Prostate gland (tissue), 2 donors: ENCODE data around the gene MBNL2. TPM values are rescaled to one million over a fixed set of nuclear protein-coding genes. Genes with fewer than 3 reads are reported as not detected.
A peak's percentile ranks its signal among the peaks of the same experiment; 100 is the strongest.

Experiments
- DNase-seq: peaks from one replicate; pipeline ENCODE4 v3.0.0-alpha.2; 2019; ENCODE audit warnings: low spot score
- H3K27ac ChIP-seq, 2 donors: fragments of 200-600 bp; sonication (generic); 2 replicates each; pipeline ENCODE4 v1.5.1; 2017 to 2019
- H3K27me3 ChIP-seq: fragments of 200-600 bp; sonication (generic); replicated peaks from 2 replicates; pipeline ENCODE4 v1.5.1; 2019; ENCODE audit not compliant: insufficient read depth
- H3K36me3 ChIP-seq, 2 donors: fragments of 200-600 bp; sonication (generic); 1 replicate in 1 of 2; 2 replicates in 1 of 2; pipeline versions ENCODE4 v1.5.1 to v1.8.1; 2017 to 2019
- H3K4me1 ChIP-seq: fragments of 200-600 bp; sonication (generic); replicated peaks from 2 replicates; pipeline ENCODE4 v1.5.1; 2019
- H3K4me3 ChIP-seq, 2 donors: fragments of 200-600 bp; sonication (generic); 2 replicates each; pipeline ENCODE4 v1.5.1; 2017 to 2019
- H3K9me3 ChIP-seq: fragments of 200-600 bp; sonication (generic); 2 replicates; pipeline ENCODE4 v1.5.1; 2017
- CTCF ChIP-seq, 4 experiments: fragments of 200-600 bp in 2 of 4; fragments of 450-650 bp in 2 of 4; sonication (generic) in 2 of 4; IDR thresholded peaks; 1 replicate in 3 of 4; 2 replicates in 1 of 4; pipeline ENCODE4 v1.5.1; 2016 to 2019; ENCODE audit warnings: antibody characterized with exemption in 4 of 4, mild to moderate bottlenecking in 2 of 4, moderate library complexity in 2 of 4
- POLR2A ChIP-seq: fragments of 450-650 bp; IDR thresholded peaks from one replicate; pipeline ENCODE4 v1.6.1; 2016; ENCODE audit warnings: antibody characterized with exemption, mild to moderate bottlenecking
- POLR2AphosphoS5 ChIP-seq: sonication (generic); formaldehyde crosslinking; IDR thresholded peaks from one replicate; pipeline ENCODE4 v1.6.1; 2017; ENCODE audit warnings: antibody characterized with exemption
- WGBS: methylation state at CpG from one replicate; pipeline ENCODE4 v1.1.5; 2018; 5-methylcytosine and 5-hydroxymethylcytosine counted together
- intact Hi-C: fragments of 100-400 bp; cut with DNase I; formaldehyde crosslinking; loops from one replicate; pipeline ENCODE4 v1.14.2; 2022
- total RNA-seq, 2 donors: library from RNA; depleted of rRNA; stranded (reverse); fragments of >200 nt; gene quantifications; one replicate each; pipeline ENCODE4 v1.1.0, GENCODE V29; 2016

MBNL2 gene
- total RNA-seq, 2 donors from 2014 or later: 59.1 to 85.7 TPM

DNA sequence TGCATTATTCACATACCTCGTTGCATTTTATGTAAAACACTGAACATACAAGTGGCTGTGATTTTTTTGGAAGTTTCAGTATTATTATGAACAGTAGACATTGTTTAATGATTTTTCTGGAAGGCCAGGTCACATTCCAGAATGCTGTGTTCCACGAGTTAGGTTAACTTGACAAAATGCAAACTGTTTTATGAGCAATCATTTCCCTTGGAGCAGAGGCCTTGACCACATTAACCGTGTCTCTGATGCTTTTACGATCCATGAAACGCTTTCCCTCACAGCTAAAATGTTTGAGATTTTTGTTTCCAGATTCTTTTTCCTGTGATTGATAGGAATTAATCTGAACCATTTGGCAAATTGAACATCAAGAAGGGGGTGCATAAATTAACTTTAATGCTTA is 57.8 kb downstream of the MBNL2 start:
- 9% methylated on average over 5 of the region's 5 CpGs for WGBS
- no peak overlapping the region for H3K4me3 ChIP-seq
- peak overlapping the region; percentile 20 to 29 for H3K27ac ChIP-seq
- DNase-seq: no peak
- no peaks in the 10 kb centered on the region for H3K36me3 ChIP-seq
- no peaks in the 10 kb centered on the region for H3K27me3 ChIP-seq
- H3K4me1 ChIP-seq: peaks cover 13% of the 10 kb centered on the region
- no peaks in the 10 kb centered on the region for H3K9me3 ChIP-seq
- TF ChIP-seq CTCF (IDR thresholded peaks at IDR 0.05): no peak
- peak; percentile 75 for TF ChIP-seq POLR2AphosphoS5
- TF ChIP-seq POLR2A: no peak
- intact Hi-C loops: loop anchor here (5.0 to 10.0 kb wide), 3 partner anchors 38 to 57 kb away; partner anchors contain the start of gene MBNL2

DNA sequence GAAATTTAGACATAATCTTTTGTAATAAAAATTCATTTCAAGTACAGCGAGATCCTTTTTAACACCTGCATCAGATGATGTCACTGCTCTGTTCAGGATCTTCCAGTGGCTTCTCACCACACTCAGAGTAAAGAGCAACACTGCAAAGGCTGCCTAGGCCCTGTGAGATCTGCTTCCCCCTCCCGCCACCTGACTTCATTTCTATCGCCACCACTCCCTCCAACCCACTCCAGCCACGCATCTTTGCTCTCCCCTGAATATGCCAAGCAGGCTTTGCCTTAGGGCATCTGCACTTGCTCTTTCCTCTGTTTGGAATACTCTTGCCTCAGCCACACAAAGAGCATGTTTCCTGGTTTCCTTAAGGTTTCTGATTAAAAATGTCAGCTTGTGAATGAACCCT is 58.3 kb downstream of the MBNL2 start:
- intact Hi-C loops: loop anchor here (5.0 to 10.0 kb wide), 2 partner anchors 56 to 57 kb away; partner anchors contain the start of gene MBNL2
- no peaks in the 10 kb centered on the region for H3K9me3 ChIP-seq
- H3K27ac ChIP-seq: peak overlapping the region; percentile 20 to 29
- no peaks in the 10 kb centered on the region for H3K27me3 ChIP-seq
- no peak overlapping the region for H3K4me3 ChIP-seq
- TF ChIP-seq POLR2A (no peak), POLR2AphosphoS5 (no peak), CTCF (IDR thresholded peaks at IDR 0.05) (no peak)
- no peak for DNase-seq
- peaks cover 13% of the 10 kb centered on the region for H3K4me1 ChIP-seq
- H3K36me3 ChIP-seq: no peaks in the 10 kb centered on the region
- 26% methylated on average over 4 of the region's 4 CpGs for WGBS

GRCh38 chr13:97281028-97281427 is 58.9 kb downstream of the MBNL2 start:
- Histone ChIP-seq H3K9me3 (no peaks in the 10 kb centered on the region), H3K36me3 (no peaks in the 10 kb centered on the region), H3K4me1 (peaks cover 13% of the 10 kb centered on the region), H3K27me3 (no peaks in the 10 kb centered on the region), H3K27ac (peak overlapping the region in 1 of 2 donors; percentile 29), H3K4me3 (no peak overlapping the region)
- no peak for DNase-seq
- TF ChIP-seq CTCF (IDR thresholded peaks at IDR 0.05) (no peak), POLR2AphosphoS5 (no peak), POLR2A (no peak)
- intact Hi-C loops: loop anchor here (5.0 to 10.0 kb wide), 2 partner anchors 56 kb away; partner anchors contain the start of gene MBNL2

GRCh38 chr13:97282705-97283104 is 60.6 kb downstream of the MBNL2 start:
- H3K36me3 ChIP-seq: no peaks in the 10 kb centered on the region
- no peak overlapping the region for H3K27ac ChIP-seq
- DNase-seq: no peak
- TF ChIP-seq POLR2AphosphoS5 (no peak), CTCF (IDR thresholded peaks at IDR 0.05) (no peak), POLR2A (no peak)
- no peak overlapping the region for H3K4me3 ChIP-seq
- H3K27me3 ChIP-seq: no peaks in the 10 kb centered on the region
- H3K9me3 ChIP-seq: no peaks in the 10 kb centered on the region
- 87% methylated on average over 4 of the region's 4 CpGs for WGBS
- intact Hi-C loops: loop anchor here (5.0 to 10.0 kb wide), 2 partner anchors 55 to 58 kb away; partner anchors contain the start of gene MBNL2
- H3K4me1 ChIP-seq: peaks cover 13% of the 10 kb centered on the region

GRCh38 chr13:97283888-97284287 is 61.8 kb downstream of the MBNL2 start:
- Histone ChIP-seq H3K36me3 (no peaks in the 10 kb centered on the region), H3K27ac (no peak overlapping the region), H3K4me1 (peaks cover 11% of the 10 kb centered on the region), H3K9me3 (no peaks in the 10 kb centered on the region), H3K27me3 (no peaks in the 10 kb centered on the region), H3K4me3 (no peak overlapping the region)
- WGBS: 97% methylated on average over 2 of the region's 2 CpGs
- no peak for DNase-seq
- TF ChIP-seq POLR2A: no peak
- TF ChIP-seq POLR2AphosphoS5: no peak
- intact Hi-C loops: loop anchor here (5.0 to 10.0 kb wide), 2 partner anchors 53 to 59 kb away; partner anchors contain the start of gene MBNL2
